Subcutaneous abdominal adipose tissue (tissue), 5 donors: ENCODE data around the gene NKX3-2.

Experiments
- H3K27ac ChIP-seq: one replicate; pipeline ENCODE4 v1.7.0; 2013; ENCODE audit warnings: low read depth, mild to moderate bottlenecking, inconsistent platforms, low read length, moderate library complexity
- H3K27me3 ChIP-seq, 5 donors: one replicate each; pipeline ENCODE4 v1.7.0; 2013; ENCODE audit warnings: low read length in 5 of 5, inconsistent platforms in 1 of 5; ENCODE audit not compliant: control insufficient read depth in 5 of 5, insufficient read depth in 4 of 5
- H3K36me3 ChIP-seq, 5 donors: one replicate each; pipeline ENCODE4 v1.7.0; 2013; ENCODE audit warnings: low read length in 5 of 5; ENCODE audit not compliant: control insufficient read depth in 5 of 5, insufficient read depth in 5 of 5
- H3K4me1 ChIP-seq, 5 donors: one replicate each; pipeline ENCODE4 v1.7.0; 2013; ENCODE audit warnings: low read length in 5 of 5, mild to moderate bottlenecking in 3 of 5, moderate library complexity in 1 of 5; ENCODE audit not compliant: control insufficient read depth in 5 of 5, insufficient read depth in 5 of 5
- H3K4me3 ChIP-seq, 5 donors: one replicate each; pipeline ENCODE4 v1.7.0; 2013; ENCODE audit warnings: low read length in 5 of 5, low read depth in 1 of 5
- H3K9ac ChIP-seq, 5 donors: one replicate each; pipeline ENCODE4 v1.7.0; 2013; ENCODE audit warnings: low read length in 5 of 5, mild to moderate bottlenecking in 4 of 5, moderate library complexity in 3 of 5
- H3K9me3 ChIP-seq, 5 donors: one replicate each; pipeline ENCODE4 v1.7.0; 2013; ENCODE audit warnings: low read length in 5 of 5; ENCODE audit not compliant: control insufficient read depth in 5 of 5
- donor health status: healthy.
- donor health status: healthy.
- donor health status: healthy.
- donor health status: healthy.
- donor health status: healthy.

Gene NKX3-2

GRCh38 chr4:13543839-13544605, at the start of gene NKX3-2:
Gene NKX3-2 (minus strand): TSS chr4:13544508. CDS start chr4:13544414, 94 bp downstream.
- Histone ChIP-seq H3K4me1 (peaks cover 0 to 57% (median 51%) of the 10 kb centered on the region in 5 donors), H3K27me3 (peaks cover 60 to 82% (median 77%) of the 10 kb centered on the region in 5 donors), H3K36me3 (no peaks in the 10 kb centered on the region), H3K9ac (peak within 1 kb of the TSS in 1 of 5 donors; percentile 30), H3K9me3 (no peaks in the 10 kb centered on the region), H3K27ac (no peak within 1 kb of the TSS), H3K4me3 (peak within 1 kb of the TSS; percentile 59 to 76 (median 71))

- Histone ChIP-seq H3K36me3 (peaks cover 60 to 83% (median 69%) of the 10 kb centered on the region in 5 donors), H3K9me3 (no peaks in the 10 kb centered on the region), H3K27me3 (no peaks in the 10 kb centered on the region), H3K9ac (no peak overlapping the region), H3K4me3 (no peak overlapping the region), H3K27ac (no peak overlapping the region), H3K4me1 (peaks cover 0 to 10% (median 0%) of the 10 kb centered on the region in 5 donors)
Measured at GRCh38 chr4:13592220-13592619, 47.9 kb upstream of the NKX3-2 start.

- Histone ChIP-seq H3K4me3 (no peak overlapping the region), H3K9ac (no peak overlapping the region), H3K36me3 (peaks cover 64 to 84% (median 68%) of the 10 kb centered on the region in 5 donors), H3K27me3 (no peaks in the 10 kb centered on the region), H3K4me1 (peaks cover 0 to 10% (median 0%) of the 10 kb centered on the region in 5 donors), H3K27ac (no peak overlapping the region), H3K9me3 (no peaks in the 10 kb centered on the region)
Measured at GRCh38 chr4:13590766-13591165, 46.5 kb upstream of the NKX3-2 start.

- Histone ChIP-seq H3K4me3 (no peak overlapping the region), H3K4me1 (peaks cover 0 to 10% (median 0%) of the 10 kb centered on the region in 5 donors), H3K27ac (no peak overlapping the region), H3K27me3 (no peaks in the 10 kb centered on the region), H3K36me3 (peaks cover 65 to 80% (median 69%) of the 10 kb centered on the region in 5 donors), H3K9me3 (no peaks in the 10 kb centered on the region), H3K9ac (no peak overlapping the region)
Measured at GRCh38 chr4:13588954-13589353, 44.6 kb upstream of the NKX3-2 start.

GRCh38 chr4:13584481-13584880, 40.2 kb upstream of the NKX3-2 start:
- Histone ChIP-seq H3K4me1 (no peaks in the 10 kb centered on the region), H3K27me3 (no peaks in the 10 kb centered on the region), H3K9me3 (no peaks in the 10 kb centered on the region), H3K4me3 (no peak overlapping the region), H3K36me3 (peaks cover 76 to 84% (median 82%) of the 10 kb centered on the region in 5 donors), H3K9ac (no peak overlapping the region), H3K27ac (no peak overlapping the region)

DNA sequence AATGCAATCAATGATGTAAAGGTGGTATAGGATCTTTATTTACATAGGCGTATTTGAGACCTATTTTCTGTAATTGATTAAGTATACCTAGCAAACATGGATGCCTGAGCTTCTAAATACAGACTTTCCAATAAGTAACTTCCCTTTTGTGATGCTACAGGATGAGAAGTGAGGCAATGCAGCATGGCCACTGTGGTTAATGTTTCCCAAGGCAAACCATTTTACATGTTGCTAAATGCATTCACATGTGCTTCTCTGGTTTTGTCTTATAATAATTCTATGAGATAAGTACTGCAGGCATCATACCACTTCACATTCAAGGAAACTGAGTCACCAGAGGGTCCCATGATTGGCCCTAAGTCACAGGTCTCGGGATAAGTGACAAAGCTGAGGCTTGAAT, 35.7 kb upstream of the NKX3-2 start:
- no peak overlapping the region for H3K9ac ChIP-seq
- no peaks in the 10 kb centered on the region for H3K27me3 ChIP-seq
- H3K4me3 ChIP-seq = no peak overlapping the region
- H3K27ac ChIP-seq = no peak overlapping the region
- H3K36me3 ChIP-seq = peaks cover 74 to 88% (median 84%) of the 10 kb centered on the region in 5 donors
- H3K4me1 ChIP-seq = no peaks in the 10 kb centered on the region
- H3K9me3 ChIP-seq = no peaks in the 10 kb centered on the region

GRCh38 chr4:13577660-13578059, 33.4 kb upstream of the NKX3-2 start:
- H3K27ac ChIP-seq = no peak overlapping the region
- H3K27me3 ChIP-seq = no peaks in the 10 kb centered on the region
- H3K9ac ChIP-seq = no peak overlapping the region
- peaks cover 65 to 95% (median 87%) of the 10 kb centered on the region in 5 donors for H3K36me3 ChIP-seq
- H3K9me3 ChIP-seq = no peaks in the 10 kb centered on the region
- H3K4me1 ChIP-seq = no peaks in the 10 kb centered on the region
- no peak overlapping the region for H3K4me3 ChIP-seq

DNA sequence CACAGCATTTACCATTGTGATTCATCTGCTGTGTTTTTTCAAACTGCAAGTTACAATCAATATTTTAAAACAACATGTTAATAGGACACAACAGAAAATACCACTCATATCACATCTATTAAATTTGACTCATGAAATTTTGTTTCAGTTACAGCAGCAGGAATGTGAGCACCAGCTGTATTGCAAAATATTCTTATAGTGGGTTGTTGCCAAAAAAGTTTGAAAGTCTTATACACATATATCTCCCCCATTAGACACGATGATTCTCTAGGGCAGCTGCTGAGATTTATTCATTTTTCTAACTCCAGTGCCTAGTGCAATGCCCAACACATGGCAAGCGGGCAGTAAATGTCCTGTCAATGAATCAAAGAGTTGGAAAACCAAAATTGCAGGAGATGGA, 26.6 kb upstream of the NKX3-2 start:
- no peak overlapping the region for H3K9ac ChIP-seq
- no peaks in the 10 kb centered on the region for H3K9me3 ChIP-seq
- no peak overlapping the region for H3K4me3 ChIP-seq
- H3K27me3 ChIP-seq = no peaks in the 10 kb centered on the region
- no peaks in the 10 kb centered on the region for H3K4me1 ChIP-seq
- H3K36me3 ChIP-seq = peaks cover 51 to 81% (median 72%) of the 10 kb centered on the region in 5 donors
- H3K27ac ChIP-seq = no peak overlapping the region

DNA sequence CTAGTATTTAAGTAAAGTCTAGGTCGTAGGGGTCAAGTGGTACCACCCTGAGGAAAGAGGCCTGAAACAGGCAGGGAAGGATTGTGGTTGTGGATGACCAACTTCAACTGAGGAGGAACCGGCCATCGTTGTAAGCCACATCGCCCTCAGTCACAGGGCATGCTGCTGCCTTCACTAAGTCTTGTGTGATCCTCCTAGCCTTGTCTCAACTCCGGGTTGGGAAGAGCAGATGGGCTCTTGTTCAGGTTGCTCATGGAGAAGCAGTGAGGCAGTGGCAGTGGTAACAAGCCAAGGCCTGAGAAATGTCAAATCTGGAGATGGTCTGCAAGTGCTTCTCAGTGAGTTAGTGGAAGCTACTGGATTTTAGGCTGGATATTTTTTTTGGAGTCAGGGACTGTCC, 22.8 kb upstream of the NKX3-2 start:
- Histone ChIP-seq H3K9ac (no peak overlapping the region), H3K27me3 (no peaks in the 10 kb centered on the region), H3K4me1 (no peaks in the 10 kb centered on the region), H3K36me3 (peaks cover 38 to 49% (median 41%) of the 10 kb centered on the region in 5 donors), H3K9me3 (no peaks in the 10 kb centered on the region), H3K27ac (no peak overlapping the region), H3K4me3 (no peak overlapping the region)

DNA sequence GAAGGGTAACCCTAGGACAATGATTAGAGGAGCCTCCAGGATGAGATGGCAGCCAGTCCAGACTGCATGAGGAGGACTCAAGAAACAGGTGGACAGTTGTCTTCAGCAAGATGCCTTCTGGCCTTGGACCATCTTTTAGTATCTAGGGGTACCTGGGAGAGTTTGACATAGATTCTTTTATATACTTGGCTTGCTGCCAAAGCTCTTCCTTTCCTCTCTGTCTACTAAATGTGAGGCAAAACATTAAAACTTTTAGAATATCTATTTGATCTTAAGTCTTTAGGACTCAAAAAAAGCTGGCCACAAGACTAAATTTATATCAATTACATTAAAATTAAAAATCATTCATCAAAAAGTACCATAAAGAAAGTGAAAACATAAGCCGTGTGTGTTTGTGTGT, 18.6 kb upstream of the NKX3-2 start:
- Histone ChIP-seq H3K27ac (no peak overlapping the region), H3K4me3 (no peak overlapping the region), H3K4me1 (no peaks in the 10 kb centered on the region)

More for the DNA sequence above, 18.6 kb upstream of the NKX3-2 start:
- no peaks in the 10 kb centered on the region for H3K27me3 ChIP-seq
- no peaks in the 10 kb centered on the region for H3K9me3 ChIP-seq
- H3K9ac ChIP-seq = no peak overlapping the region
- peaks cover 4 to 12% (median 7%) of the 10 kb centered on the region in 5 donors for H3K36me3 ChIP-seq
